Memory B cell (primary cell): Measurements from ENCODE around the gene ARHGEF37.
"Not testable (repeated sequence)": the region's sequence is repeated elsewhere in the genome, so short reads cannot be mapped to it uniquely, and the experiment has no call there.

Source experiments
- ATAC-seq: fragments of 150-1000 bp; cut with Tn5 transposase; 2 replicates; pipeline ENCODE4 v1.10.0; 2021; ENCODE audit warnings: low read depth, mild to moderate bottlenecking, moderate library complexity
- DNase-seq, 2 donors: peaks; one replicate each; pipeline ENCODE4 v3.0.0; 2022; ENCODE audit warnings: low spot score in 2 of 2
- H3K27ac Mint-ChIP-seq: one replicate; pipeline ENCODE4 v1.8.0; 2022; ENCODE audit warnings: mild to moderate bottlenecking, moderate library complexity, mixed read lengths
- H3K27me3 Mint-ChIP-seq: one replicate; pipeline ENCODE4 v1.8.0; 2022; ENCODE audit warnings: mixed read lengths
- H3K36me3 Mint-ChIP-seq: one replicate; pipeline ENCODE4 v1.8.0; 2022; ENCODE audit warnings: mild to moderate bottlenecking, mixed read lengths
- H3K4me1 Mint-ChIP-seq: one replicate; pipeline ENCODE4 v1.8.0; 2022; ENCODE audit warnings: mixed read lengths
- H3K4me3 Mint-ChIP-seq: one replicate; pipeline ENCODE4 v1.8.0; 2022; ENCODE audit warnings: mild to moderate bottlenecking, moderate library complexity, mixed read lengths
- H3K9me3 Mint-ChIP-seq: one replicate; pipeline ENCODE4 v1.8.0; 2022; ENCODE audit warnings: mixed read lengths

Gene ARHGEF37

GRCh38 chr5:149647334-149647733 lies 66.0 kb downstream of the ARHGEF37 start:
- peaks cover 2% of the 10 kb centered on the region for H3K27me3 Mint-ChIP-seq
- H3K36me3 Mint-ChIP-seq, result no peaks in the 10 kb centered on the region
- H3K9me3 Mint-ChIP-seq, result no peaks in the 10 kb centered on the region
- DNase-seq (no peak), ATAC-seq (no peak)
- H3K27ac Mint-ChIP-seq, result no peak overlapping the region
- no peak overlapping the region for H3K4me3 Mint-ChIP-seq
- H3K4me1 Mint-ChIP-seq, result peaks cover 3% of the 10 kb centered on the region

GRCh38 chr5:149648464-149649393 lies 67.4 kb downstream of the ARHGEF37 start:
- H3K27me3 Mint-ChIP-seq, DNase-seq, H3K9me3 Mint-ChIP-seq, ATAC-seq, H3K4me1 Mint-ChIP-seq, H3K27ac Mint-ChIP-seq, H3K4me3 Mint-ChIP-seq, H3K36me3 Mint-ChIP-seq: not testable (repeated sequence)

- ATAC-seq, H3K36me3 Mint-ChIP-seq, H3K4me3 Mint-ChIP-seq, H3K4me1 Mint-ChIP-seq, H3K27me3 Mint-ChIP-seq, DNase-seq, H3K9me3 Mint-ChIP-seq, H3K27ac Mint-ChIP-seq: not testable (repeated sequence)
Measured at GRCh38 chr5:149649730-149650129, 68.4 kb downstream of the ARHGEF37 start.

GRCh38 chr5:149651686-149652085 lies 70.4 kb downstream of the ARHGEF37 start:
- Mint-ChIP-seq H3K27me3 (peaks cover 2% of the 10 kb centered on the region), H3K36me3 (no peaks in the 10 kb centered on the region), H3K4me3 (no peak overlapping the region), H3K27ac (no peak overlapping the region), H3K4me1 (peaks cover 8% of the 10 kb centered on the region), H3K9me3 (peaks cover under 1% of the 10 kb centered on the region)
- ATAC-seq, result no peak
- no peak for DNase-seq

GRCh38 chr5:149652697-149653096 lies 71.4 kb downstream of the ARHGEF37 start:
- H3K4me1 Mint-ChIP-seq, result peaks cover 10% of the 10 kb centered on the region
- H3K9me3 Mint-ChIP-seq, result peaks cover 3% of the 10 kb centered on the region
- peaks cover 5% of the 10 kb centered on the region for H3K27me3 Mint-ChIP-seq
- ATAC-seq (no peak), DNase-seq (no peak)
- H3K36me3 Mint-ChIP-seq, result no peaks in the 10 kb centered on the region
- no peak overlapping the region for H3K27ac Mint-ChIP-seq
- H3K4me3 Mint-ChIP-seq, result no peak overlapping the region

- H3K27ac Mint-ChIP-seq, result no peak overlapping the region
- DNase-seq, result no peak
Measured at GRCh38 chr5:149654231-149654630, 72.9 kb downstream of the ARHGEF37 start.

GRCh38 chr5:149654883-149655505 lies 73.7 kb downstream of the ARHGEF37 start:
- Mint-ChIP-seq H3K4me3 (no peak overlapping the region), H3K4me1 (peaks cover 8% of the 10 kb centered on the region), H3K36me3 (no peaks in the 10 kb centered on the region), H3K27me3 (peaks cover 9% of the 10 kb centered on the region), H3K9me3 (peaks cover 3% of the 10 kb centered on the region), H3K27ac (no peak overlapping the region)
- no peak for ATAC-seq
- DNase-seq, result no peak

More at GRCh38 chr5:149654231-149654630, 72.9 kb downstream of the ARHGEF37 start:
- H3K9me3 Mint-ChIP-seq, result peaks cover 3% of the 10 kb centered on the region
- no peak for ATAC-seq
- peaks cover 8% of the 10 kb centered on the region for H3K4me1 Mint-ChIP-seq
- no peaks in the 10 kb centered on the region for H3K36me3 Mint-ChIP-seq
- H3K27me3 Mint-ChIP-seq, result peaks cover 9% of the 10 kb centered on the region
- H3K4me3 Mint-ChIP-seq, result no peak overlapping the region

- peak; percentile 56 for ATAC-seq
- no peak overlapping the region for H3K4me3 Mint-ChIP-seq
- DNase-seq, result peak in 1 of 2 donors; percentile 40
Measured at GRCh38 chr5:149656576-149657182, 75.4 kb downstream of the ARHGEF37 start.

GRCh38 chr5:149657324-149657723 lies 76.0 kb downstream of the ARHGEF37 start:
- ATAC-seq (no peak), DNase-seq (no peak)
- Mint-ChIP-seq H3K27me3 (peaks cover 11% of the 10 kb centered on the region), H3K4me1 (peaks cover 8% of the 10 kb centered on the region), H3K27ac (no peak overlapping the region), H3K4me3 (no peak overlapping the region), H3K36me3 (no peaks in the 10 kb centered on the region), H3K9me3 (peaks cover 3% of the 10 kb centered on the region)

More at GRCh38 chr5:149656576-149657182, 75.4 kb downstream of the ARHGEF37 start:
- Mint-ChIP-seq H3K9me3 (peaks cover 3% of the 10 kb centered on the region), H3K4me1 (peaks cover 8% of the 10 kb centered on the region), H3K36me3 (no peaks in the 10 kb centered on the region), H3K27ac (no peak overlapping the region), H3K27me3 (peaks cover 11% of the 10 kb centered on the region)

- H3K4me3 Mint-ChIP-seq, result no peak overlapping the region
- no peaks in the 10 kb centered on the region for H3K36me3 Mint-ChIP-seq
- ATAC-seq, result no peak
- DNase-seq, result no peak
- peaks cover 3% of the 10 kb centered on the region for H3K9me3 Mint-ChIP-seq
- no peak overlapping the region for H3K27ac Mint-ChIP-seq
- H3K4me1 Mint-ChIP-seq, result peaks cover 8% of the 10 kb centered on the region
- peaks cover 11% of the 10 kb centered on the region for H3K27me3 Mint-ChIP-seq
Measured at GRCh38 chr5:149658299-149658698, 77.0 kb downstream of the ARHGEF37 start.

GRCh38 chr5:149664083-149664482 lies 82.8 kb downstream of the ARHGEF37 start:
- H3K27ac Mint-ChIP-seq, result no peak overlapping the region
- DNase-seq (no peak), ATAC-seq (no peak)
- H3K36me3 Mint-ChIP-seq, result no peaks in the 10 kb centered on the region
- H3K27me3 Mint-ChIP-seq, result peaks cover 2% of the 10 kb centered on the region
- peaks cover 6% of the 10 kb centered on the region for H3K4me1 Mint-ChIP-seq
- peaks cover 3% of the 10 kb centered on the region for H3K9me3 Mint-ChIP-seq
- H3K4me3 Mint-ChIP-seq, result no peak overlapping the region

GRCh38 chr5:149664666-149665415 lies 83.5 kb downstream of the ARHGEF37 start:
- ATAC-seq (no peak), DNase-seq (no peak)
- no peaks in the 10 kb centered on the region for H3K36me3 Mint-ChIP-seq
- peaks cover 2% of the 10 kb centered on the region for H3K27me3 Mint-ChIP-seq
- H3K27ac Mint-ChIP-seq, result no peak overlapping the region
- H3K9me3 Mint-ChIP-seq, result peaks cover 3% of the 10 kb centered on the region
- peaks cover 6% of the 10 kb centered on the region for H3K4me1 Mint-ChIP-seq
- H3K4me3 Mint-ChIP-seq, result no peak overlapping the region

GRCh38 chr5:149665416-149666175 lies 84.3 kb downstream of the ARHGEF37 start:
- peaks cover 3% of the 10 kb centered on the region for H3K9me3 Mint-ChIP-seq
- H3K27me3 Mint-ChIP-seq, result peaks cover 2% of the 10 kb centered on the region
- ATAC-seq (no peak), DNase-seq (no peak)
- no peaks in the 10 kb centered on the region for H3K36me3 Mint-ChIP-seq
- no peak overlapping the region for H3K27ac Mint-ChIP-seq
- peaks cover 6% of the 10 kb centered on the region for H3K4me1 Mint-ChIP-seq
- no peak overlapping the region for H3K4me3 Mint-ChIP-seq
